ENCODE data around the gene PARVB.
"Not testable (repeated sequence)": the region's sequence is repeated elsewhere in the genome, so short reads cannot be mapped to it uniquely, and the experiment has no call there.

Gene PARVB

GRCh38 chr22:43999378-43999777 lies 24.7 kb upstream of the PARVB start:
- no peak for DNase-seq

DNA sequence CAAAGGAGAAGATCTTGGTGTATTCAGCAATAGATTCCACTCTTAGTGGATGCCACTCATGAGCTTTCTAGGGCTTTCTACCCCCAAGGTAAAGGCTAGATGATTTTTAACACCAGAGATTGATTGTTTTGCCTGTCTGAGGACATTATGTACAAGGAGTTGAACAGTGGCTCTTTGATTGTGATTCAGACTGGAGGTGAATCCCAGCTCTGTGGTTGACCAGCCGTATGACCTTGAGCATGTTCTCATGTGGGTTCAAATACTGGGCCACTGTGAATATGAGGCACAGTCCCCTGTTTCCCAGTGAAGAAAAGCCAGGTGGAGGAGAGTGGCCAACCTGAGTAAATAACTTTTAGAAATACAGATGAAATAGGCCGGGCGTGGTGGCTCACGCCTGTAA lies 24.0 kb upstream of the PARVB start:
- DNase-seq, result no peak

DNA sequence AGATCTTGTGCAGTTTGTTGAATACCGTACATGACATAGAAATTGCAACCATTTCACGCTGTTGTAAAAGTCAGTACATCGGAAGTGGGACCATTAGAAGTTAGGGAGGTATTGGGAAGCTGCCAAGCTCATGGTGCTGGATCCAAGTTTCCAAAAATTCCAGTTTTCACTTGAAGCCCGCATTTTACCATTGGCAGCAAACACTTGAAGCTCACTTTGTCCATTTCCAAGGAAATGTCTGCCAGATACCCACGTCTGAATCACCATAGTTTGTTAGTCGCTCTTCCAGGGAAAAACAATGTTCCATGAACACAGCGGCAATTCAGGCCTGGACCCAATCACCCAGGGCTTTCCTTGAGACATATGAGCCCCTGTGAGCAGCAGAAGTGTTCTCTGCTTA lies 22.6 kb upstream of the PARVB start:
- no peak for DNase-seq

GRCh38 chr22:44002324-44002723 lies 21.8 kb upstream of the PARVB start:
- DNase-seq, result no peak

DNA sequence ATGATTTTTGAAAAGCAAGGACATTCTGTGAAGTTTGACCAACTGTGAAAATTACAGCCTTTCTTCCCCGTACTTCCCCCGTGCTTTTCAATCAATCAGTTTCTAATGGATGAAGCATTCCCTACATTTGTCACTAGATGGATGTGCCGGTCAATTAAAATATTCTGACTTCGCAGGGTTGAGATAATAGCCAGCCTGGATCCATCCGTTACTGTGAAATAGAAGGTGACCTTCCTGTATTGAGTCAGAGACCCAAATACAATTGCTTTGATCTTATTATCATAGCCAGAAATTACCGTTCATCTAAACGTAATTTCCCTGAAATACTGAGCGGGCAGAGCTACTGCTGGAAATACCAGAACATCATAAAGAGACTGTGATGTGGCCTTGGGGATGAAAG lies 21.1 kb upstream of the PARVB start:
- DNase-seq, result no peak

DNA sequence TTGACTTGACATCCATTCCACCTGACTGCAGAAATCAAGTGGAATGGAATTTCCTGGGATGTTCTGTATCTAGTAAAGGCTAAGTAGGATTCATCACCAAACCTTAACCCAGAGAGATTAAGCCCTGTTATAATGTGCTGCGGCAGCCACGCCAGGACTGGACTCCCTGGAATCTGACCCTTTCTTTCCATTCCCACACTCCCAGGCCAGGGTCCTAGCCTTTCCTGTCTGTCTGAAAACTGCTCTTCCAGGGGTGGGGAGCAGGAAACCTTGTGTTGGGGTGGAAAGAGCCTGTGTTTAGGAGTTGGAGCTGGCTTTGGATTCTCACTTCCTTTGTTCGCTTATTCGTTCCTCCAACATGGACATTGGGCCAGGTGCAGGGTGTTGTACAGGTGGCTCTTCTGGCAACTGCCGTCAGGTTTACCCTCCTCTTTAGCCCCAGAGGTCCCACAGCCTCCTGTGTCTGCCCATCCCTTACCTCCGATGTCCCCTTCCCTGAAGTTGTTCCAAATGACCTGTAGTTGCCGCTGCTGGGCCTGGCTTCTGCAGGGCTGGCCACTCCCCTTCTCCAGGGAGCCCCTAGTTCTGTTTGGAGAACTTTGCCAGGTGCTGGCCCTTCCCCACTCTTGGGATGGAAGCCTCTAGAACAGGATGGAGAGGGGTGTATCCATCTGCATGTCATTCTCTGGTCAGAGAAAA lies 20.5 kb upstream of the PARVB start:
- DNase-seq, result no peak

- no peak for DNase-seq
These were observed 20.0 kb upstream of the PARVB start for GRCh38 chr22:44004104-44004460.

GRCh38 chr22:44005524-44005923 lies 18.6 kb upstream of the PARVB start:
- no peak for DNase-seq

GRCh38 chr22:44012162-44012561 lies 11.9 kb upstream of the PARVB start:
- no peak for DNase-seq

DNA sequence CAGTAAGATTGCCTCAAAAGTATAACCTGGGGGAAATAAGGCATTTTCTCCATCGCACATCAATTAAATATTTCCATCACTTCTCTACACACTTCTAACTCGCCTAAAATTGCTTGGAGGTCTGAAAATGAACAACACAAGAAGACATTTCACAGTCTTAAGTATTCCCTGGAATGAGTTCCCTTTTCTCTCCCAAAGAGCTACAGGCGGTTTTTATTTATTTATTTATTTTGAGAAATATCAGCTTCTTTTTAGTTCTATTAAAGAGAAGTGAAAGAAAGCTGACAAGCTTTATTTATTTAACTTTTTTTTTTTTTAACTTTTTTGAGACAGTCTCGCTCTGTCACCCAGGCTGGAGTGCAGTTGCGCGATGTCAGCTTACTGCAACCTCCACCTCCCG lies 11.5 kb upstream of the PARVB start:
- DNase-seq, result no peak

- no peak for DNase-seq
These were observed 9.9 kb upstream of the PARVB start for GRCh38 chr22:44014241-44014640.

DNA sequence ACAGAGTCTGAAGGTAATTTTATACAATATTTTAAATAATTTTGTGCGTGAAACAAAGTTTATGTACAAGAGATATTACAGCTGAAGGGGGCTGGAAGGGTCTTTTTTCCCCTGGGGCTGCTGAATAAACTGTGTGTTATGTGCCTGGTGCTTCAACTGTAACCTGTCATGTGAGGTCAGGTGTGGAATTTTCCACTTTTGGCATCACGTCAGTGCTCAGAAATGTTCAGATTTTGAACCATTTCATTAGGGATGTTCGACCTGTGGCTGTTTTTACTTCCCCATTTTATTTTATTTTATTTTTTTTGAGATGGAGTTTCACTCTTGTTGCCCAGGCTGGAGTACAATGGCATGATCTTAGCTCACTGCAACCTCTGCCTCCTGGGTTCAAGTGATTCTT lies 7.5 kb upstream of the PARVB start:
- DNase-seq, result not testable (repeated sequence)

GRCh38 chr22:44018594-44018993 lies 5.5 kb upstream of the PARVB start:
- no peak for DNase-seq

DNA sequence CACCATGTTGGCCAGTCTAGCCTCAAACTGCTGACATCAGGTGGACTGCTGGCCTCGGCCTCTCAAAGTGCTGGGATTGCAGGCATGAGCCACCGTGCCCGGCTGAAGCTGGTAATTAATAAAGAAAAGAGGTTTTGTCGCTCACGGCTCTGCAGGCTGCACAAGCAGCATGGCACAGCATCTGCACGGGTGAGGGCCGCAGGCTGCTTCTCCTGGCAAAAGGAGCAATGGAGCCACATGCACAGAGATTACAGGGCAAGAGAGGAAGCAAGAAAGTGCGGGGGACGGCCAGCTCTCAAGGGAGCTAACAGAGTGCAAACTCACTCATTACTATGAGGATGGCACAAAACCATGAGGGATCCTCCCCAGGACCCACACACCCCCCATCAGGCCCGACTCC lies 4.7 kb upstream of the PARVB start:
- no peak for DNase-seq

DNA sequence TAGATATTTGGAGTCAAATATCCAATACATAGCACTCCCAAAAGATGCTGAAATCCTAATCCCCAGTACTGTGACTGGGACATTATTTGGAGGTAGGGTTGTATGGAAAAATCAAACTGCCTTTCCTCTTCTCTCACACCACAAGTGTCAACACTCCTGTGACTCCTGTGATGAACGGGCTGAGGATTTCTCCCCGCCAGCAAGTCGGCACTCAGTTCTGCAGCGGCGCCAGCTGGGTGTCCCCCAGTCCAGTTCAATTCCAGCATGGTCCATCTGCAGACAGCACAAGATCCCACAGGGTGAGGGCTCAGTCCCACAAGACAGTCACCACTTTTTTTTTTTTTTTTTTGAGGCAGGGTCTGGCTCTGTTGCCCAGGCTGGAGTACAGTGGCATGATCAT lies 4.3 kb upstream of the PARVB start:
- no peak for DNase-seq

DNA sequence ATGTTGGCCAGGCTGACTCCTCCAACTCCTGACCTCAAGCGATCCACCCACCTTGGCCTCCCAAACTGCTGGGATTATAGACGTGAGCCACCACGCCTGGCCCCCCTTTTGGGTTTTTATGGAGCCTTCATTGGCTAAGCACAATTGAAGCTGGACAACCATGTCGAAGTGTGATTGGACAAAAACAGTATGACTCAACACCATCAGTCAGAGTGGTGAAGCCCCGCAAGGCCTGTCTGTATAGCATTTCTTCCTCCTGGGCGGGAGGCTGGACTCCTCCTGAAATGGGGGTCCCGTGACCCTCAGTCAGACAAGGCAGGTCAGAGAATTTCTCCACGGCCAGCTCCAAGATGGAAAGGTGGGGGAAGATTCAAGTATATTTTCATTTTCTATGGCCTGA lies 3.1 kb upstream of the PARVB start:
- DNase-seq, result no peak

DNA sequence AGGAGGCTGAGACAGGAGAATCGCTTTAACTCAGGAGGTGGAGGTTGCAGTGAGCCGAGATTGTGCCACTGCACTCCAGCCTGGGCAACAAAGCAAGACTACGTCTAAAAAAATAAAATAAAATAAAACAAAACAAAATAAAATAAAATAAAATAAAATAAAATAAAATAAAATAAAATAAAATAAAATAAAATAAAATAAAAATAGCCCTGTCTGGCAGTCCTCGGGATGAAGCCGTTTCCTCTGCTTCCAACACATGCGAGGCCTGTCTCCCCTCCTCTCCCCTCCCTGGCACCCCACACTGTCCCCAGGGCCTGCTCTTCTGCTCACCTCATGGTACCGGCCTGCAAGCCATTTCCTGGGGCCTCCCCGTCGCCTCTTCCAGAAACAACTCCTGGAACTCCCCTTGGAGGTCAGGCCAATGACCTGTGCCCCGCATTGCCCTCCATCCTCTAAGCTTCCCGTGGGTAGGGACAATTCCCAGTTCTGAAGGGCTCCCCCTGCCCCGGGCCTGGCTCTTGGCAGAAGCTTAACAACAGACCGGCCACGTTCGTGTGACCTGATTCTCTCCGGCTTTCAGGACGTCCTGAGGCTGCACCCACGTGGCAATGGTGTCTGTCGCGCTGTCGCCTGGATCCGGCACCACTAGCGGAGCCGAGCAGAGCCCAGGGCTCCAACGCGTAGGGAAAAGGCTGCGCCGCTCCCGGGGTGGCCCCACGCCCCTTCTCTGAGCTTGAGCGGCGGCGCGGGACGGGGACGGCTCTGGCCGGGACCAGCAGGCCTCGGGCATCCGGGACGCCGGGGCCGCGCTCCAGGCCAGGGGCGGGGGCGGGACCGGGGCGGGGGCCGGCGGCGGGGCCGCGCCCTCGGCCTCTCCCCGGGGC lies 456 bp upstream of the PARVB start:
- DNase-seq, result no peak

- no peak for DNase-seq
These were observed 1.3 kb downstream of the PARVB start for GRCh38 chr22:44025171-44026065.

GRCh38 chr22:44026066-44026629 lies 2.0 kb downstream of the PARVB start:
- no peak for DNase-seq

DNA sequence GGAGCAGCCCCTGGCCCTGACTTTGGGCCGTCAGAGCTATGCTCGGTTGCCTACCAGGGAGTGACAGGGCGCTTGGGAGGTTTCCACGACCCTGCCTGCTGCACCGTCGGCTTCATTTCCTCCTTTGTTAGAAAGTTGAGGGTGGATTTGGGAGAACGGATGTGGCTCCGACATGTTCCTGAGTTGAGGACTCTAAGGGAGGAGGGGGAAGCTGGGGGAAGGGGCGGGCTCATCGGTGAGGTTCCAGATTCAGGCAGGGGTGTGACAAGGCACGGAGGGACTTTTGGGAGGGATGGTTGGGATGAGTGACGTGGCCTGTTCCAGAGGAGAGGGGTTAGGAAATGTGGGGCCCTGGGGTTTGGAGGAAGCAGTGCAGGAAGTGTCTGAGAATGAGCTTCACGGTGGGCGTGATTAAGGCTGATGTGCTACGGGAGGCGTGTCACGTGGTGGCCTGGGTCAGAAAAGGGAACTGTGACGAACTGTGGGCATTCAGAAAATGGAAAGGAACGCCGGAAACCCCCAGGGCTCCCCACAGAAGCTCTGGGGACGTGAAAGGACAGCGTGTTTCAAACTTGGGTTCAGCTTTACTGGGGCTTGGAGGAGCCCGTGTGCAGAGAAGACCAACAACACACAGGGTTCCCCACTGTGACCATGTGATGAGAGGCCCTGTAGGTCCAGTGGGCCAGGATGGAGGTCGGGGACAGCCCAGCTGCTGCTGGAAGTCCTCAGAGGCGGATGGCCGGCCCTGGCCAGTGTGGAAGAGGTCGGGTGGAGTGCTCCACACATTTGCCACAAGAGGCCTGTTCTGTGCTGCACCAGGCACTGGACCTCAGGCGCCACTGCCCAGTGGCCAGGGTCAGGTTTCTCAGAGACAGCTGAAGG lies 2.8 kb downstream of the PARVB start:
- no peak for DNase-seq

GRCh38 chr22:44028091-44028490 lies 4.0 kb downstream of the PARVB start:
- no peak for DNase-seq

- DNase-seq, result no peak
These were observed 5.0 kb downstream of the PARVB start for GRCh38 chr22:44029069-44029468.

Data from NCI-H187 (cell line).